Ishikawa (cell line): Measurements from ENCODE around the gene METTL25B.

ENCODE experiments used
- CEBPB ChIP-seq: IDR thresholded peaks from 2 replicates; pipeline ENCODE4 v1.6.1; 2012
- CREB1 ChIP-seq: IDR thresholded peaks from 2 replicates; pipeline ENCODE4 v1.6.1; 2012; ENCODE audit warnings: low read depth
- EP300 ChIP-seq: IDR thresholded peaks from 2 replicates; pipeline ENCODE4 v1.6.1; 2012; ENCODE audit warnings: borderline replicate concordance
- FOXM1 ChIP-seq: IDR thresholded peaks from 2 replicates; pipeline ENCODE4 v1.6.1; 2012; ENCODE audit warnings: low read depth, borderline replicate concordance
- MAX ChIP-seq: IDR thresholded peaks from 2 replicates; pipeline ENCODE4 v1.6.1; 2012
- RAD21 ChIP-seq: IDR thresholded peaks from 2 replicates; pipeline ENCODE4 v1.6.1; 2012; ENCODE audit warnings: low read depth
- REST ChIP-seq: IDR thresholded peaks from 2 replicates; pipeline ENCODE4 v1.6.1; 2012; ENCODE audit warnings: low read depth, mild to moderate bottlenecking
- TAF1 ChIP-seq: IDR thresholded peaks from 2 replicates; pipeline ENCODE4 v1.6.1; 2012; ENCODE audit warnings: low read depth, mild to moderate bottlenecking
- TCF12 ChIP-seq: IDR thresholded peaks from 2 replicates; pipeline ENCODE4 v1.6.1; 2012; ENCODE audit warnings: low read depth
- TEAD4 ChIP-seq: IDR thresholded peaks from 2 replicates; pipeline ENCODE4 v1.6.1; 2012
- USF1 ChIP-seq: IDR thresholded peaks from 2 replicates; pipeline ENCODE4 v1.6.1; 2012
- YY1 ChIP-seq: IDR thresholded peaks from 2 replicates; pipeline ENCODE4 v1.6.1; 2012; ENCODE audit warnings: low read depth

- no peak for TF ChIP-seq TAF1
- no peak for TF ChIP-seq MAX
- no peak for TF ChIP-seq CEBPB
- no peak for TF ChIP-seq USF1
- TF ChIP-seq RAD21, result no peak
- no peak for TF ChIP-seq FOXM1
- no peak for TF ChIP-seq EP300
- TF ChIP-seq CREB1, result no peak
- TF ChIP-seq TCF12, result no peak
- TF ChIP-seq REST, result no peak
- no peak for TF ChIP-seq TEAD4
- no peak for TF ChIP-seq YY1
Measured at GRCh38 chr1:156785458-156785857, 57.2 kb downstream of the METTL25B start.
